ENCODE results near the gene PARS2.

- no peak for TF ChIP-seq CTCF (IDR thresholded peaks at IDR 0.05)
- TF ChIP-seq POLR2A (IDR thresholded peaks at IDR 0.05) = no peak
Observed at GRCh38 chr1:54814126-54814498, 49.8 kb upstream of the PARS2 start.
